Muscle layer of colon (tissue), 2 donors: ENCODE measurements around the gene DBP.
A peak's percentile ranks its signal among the peaks of the same experiment; 100 is the strongest.

Source experiments
- H3K27ac ChIP-seq: one replicate; pipeline ENCODE4 v1.7.0; 2013; ENCODE audit warnings: low read depth, mild to moderate bottlenecking, low read length, moderate library complexity
- H3K27me3 ChIP-seq, 2 donors: one replicate each; pipeline ENCODE4 v1.7.0; 2013; ENCODE audit warnings: low read length in 2 of 2, mild to moderate bottlenecking in 2 of 2; ENCODE audit not compliant: insufficient read depth in 2 of 2, control insufficient read depth in 1 of 2
- H3K36me3 ChIP-seq: one replicate; pipeline ENCODE4 v1.7.0; 2013; ENCODE audit warnings: mild to moderate bottlenecking, low read length; ENCODE audit not compliant: insufficient read depth
- H3K4me1 ChIP-seq: one replicate; pipeline ENCODE4 v1.7.0; 2013; ENCODE audit warnings: mild to moderate bottlenecking, low read length; ENCODE audit not compliant: insufficient read depth
- H3K4me3 ChIP-seq, 2 donors: one replicate each; pipeline ENCODE4 v1.7.0; 2013; ENCODE audit warnings: low read length in 2 of 2, low read depth in 1 of 2, mild to moderate bottlenecking in 1 of 2, moderate library complexity in 1 of 2
- H3K9ac ChIP-seq: one replicate; pipeline ENCODE4 v1.7.0; 2013; ENCODE audit warnings: low read length
- H3K9me3 ChIP-seq: one replicate; pipeline ENCODE4 v1.7.0; 2013; ENCODE audit warnings: mild to moderate bottlenecking, low read length
- donor health status: abdominal sarcoma.
- donor health status: Adenocarcinoma of cecum.

The DBP gene

DNA sequence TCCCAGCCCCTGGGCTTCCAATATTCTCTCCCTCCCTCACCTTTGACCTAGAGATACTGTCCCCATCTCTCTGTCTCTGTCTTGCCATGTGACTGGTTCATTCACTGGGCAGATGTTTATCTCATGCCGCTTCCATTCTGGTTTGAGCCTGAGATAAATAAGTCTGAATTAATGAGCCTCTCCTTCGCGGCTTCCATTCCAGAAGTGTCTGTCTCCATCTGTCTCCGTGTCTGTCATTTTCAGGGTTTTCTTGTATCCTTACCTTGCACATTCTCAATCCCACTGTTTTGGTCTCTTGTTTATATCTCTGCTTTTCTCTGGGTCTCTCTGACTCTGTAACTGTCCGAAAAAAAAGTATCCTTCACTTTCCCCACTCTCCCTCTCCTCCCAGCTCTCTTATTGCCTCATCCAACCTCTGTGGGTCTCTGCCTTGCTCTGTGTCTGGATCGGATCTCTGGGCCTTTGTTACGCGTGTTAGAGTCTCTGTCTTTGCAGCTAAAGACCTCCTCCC, 13.6 kb downstream of the DBP start:
- Histone ChIP-seq H3K4me3 (peak overlapping the region in 1 of 2 donors; percentile 13), H3K9me3 (no peaks in the 10 kb centered on the region), H3K9ac (peak overlapping the region; percentile 10), H3K27ac (peak overlapping the region; percentile 61), H3K4me1 (peaks cover 25% of the 10 kb centered on the region), H3K27me3 (no peaks in the 10 kb centered on the region), H3K36me3 (peaks cover 5% of the 10 kb centered on the region)

DNA sequence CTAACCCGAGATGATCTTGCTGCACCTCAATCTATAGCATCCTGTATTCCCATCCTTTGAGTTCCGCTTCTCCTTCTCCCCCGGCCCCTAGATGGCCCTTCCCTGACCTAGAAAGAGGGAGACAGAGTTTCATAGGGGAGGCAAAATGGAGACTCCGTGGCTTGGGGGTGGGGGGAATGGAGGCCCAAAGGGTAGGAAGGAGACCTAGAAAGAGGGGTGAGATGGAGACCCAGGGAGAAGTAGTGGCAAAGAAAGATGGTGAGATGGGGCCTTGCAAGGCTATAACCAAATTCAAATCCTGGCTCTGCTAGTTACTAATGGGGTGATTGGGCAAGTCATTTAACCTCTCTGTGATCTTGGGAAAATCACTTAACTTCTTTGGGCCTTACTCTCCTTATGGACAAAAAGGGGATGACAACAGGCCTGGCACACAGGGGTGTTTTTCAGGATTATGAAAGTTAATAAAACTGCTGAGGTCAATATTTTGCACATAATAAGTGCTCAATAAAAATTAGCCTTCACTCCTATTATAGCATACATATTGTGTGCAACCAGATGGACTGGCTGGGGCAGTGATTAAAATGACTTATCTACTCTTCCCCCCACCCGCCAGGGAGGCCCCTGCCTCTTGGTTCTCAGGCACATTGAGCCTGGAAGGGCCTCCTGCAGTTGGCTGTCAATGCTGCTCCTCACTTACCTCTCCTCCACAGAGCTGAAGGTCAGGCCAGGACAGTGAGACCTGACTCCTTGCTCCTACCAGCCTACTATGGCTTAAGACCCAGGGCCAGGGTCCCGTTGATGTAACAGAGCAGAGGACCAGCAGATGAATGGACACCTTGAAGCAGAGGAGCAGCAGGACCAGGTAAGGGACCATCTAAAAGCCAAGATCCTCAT, 17.2 kb downstream of the DBP start:
- H3K4me3 ChIP-seq, result peak overlapping the region; percentile 66 to 77

DNA sequence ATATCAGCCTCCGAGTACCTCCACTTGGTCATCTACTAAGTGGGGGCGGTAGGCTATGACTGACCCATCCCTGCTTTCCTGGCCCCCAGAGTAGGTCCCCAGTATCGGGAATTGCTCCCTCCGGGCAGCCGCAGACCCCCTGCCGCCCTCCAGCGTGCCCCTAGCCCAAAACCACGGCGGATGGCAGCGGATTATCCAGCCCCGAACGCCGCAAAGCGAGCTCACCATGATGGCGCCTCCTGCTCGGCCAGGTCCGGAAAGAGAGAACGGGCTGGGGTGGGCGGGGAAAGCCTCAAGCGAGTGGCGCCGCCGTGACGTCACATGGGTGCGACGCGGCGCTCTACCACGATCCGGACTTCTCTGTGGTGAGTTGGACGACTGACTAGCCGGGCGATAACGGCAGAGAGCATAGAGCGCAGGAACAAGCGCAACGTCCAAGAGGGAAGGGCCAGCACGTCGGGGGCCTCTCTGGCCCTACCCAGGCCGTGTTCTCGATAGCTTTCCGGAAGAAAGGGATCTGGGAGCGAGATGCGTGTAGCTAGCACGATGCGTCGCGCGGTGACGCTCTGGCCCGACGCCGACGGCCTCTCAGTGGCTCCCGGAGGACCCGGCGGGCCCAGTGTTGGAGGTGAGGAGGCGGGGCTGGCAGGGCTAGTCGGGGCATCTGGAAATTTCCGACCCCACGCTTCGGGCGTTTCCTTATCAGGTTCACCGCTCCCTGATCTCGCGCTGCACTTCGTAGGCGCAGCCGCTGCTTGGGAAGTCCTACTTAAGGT, 18.1 kb downstream of the DBP start, which contains the start of the genes RPL18 and SPHK2:
RPL18 (minus strand) TSS at position 263 of the 776 bp plus-strand sequence; CDS start at position 228, 35 bp downstream.
SPHK2 (plus strand) TSS at position 591 of the 776 bp plus-strand sequence. CDS start 1,009 bp downstream, outside the sequence.
- Histone ChIP-seq H3K4me1 (peaks cover 33% of the 10 kb centered on the region), H3K9ac (peak within 1 kb of the TSS; percentile 99), H3K27me3 (no peaks in the 10 kb centered on the region), H3K36me3 (peaks cover 29% of the 10 kb centered on the region), H3K9me3 (no peaks in the 10 kb centered on the region), H3K4me3 (peak within 1 kb of the TSS; percentile 75 to 83), H3K27ac (peak within 1 kb of the TSS; percentile 88)

More for the DNA sequence above, 17.2 kb downstream of the DBP start:
- Histone ChIP-seq H3K27me3 (no peaks in the 10 kb centered on the region), H3K27ac (peak overlapping the region; percentile 86), H3K36me3 (peaks cover 28% of the 10 kb centered on the region), H3K9ac (peak overlapping the region; percentile 49), H3K9me3 (no peaks in the 10 kb centered on the region), H3K4me1 (peaks cover 39% of the 10 kb centered on the region)

DNA sequence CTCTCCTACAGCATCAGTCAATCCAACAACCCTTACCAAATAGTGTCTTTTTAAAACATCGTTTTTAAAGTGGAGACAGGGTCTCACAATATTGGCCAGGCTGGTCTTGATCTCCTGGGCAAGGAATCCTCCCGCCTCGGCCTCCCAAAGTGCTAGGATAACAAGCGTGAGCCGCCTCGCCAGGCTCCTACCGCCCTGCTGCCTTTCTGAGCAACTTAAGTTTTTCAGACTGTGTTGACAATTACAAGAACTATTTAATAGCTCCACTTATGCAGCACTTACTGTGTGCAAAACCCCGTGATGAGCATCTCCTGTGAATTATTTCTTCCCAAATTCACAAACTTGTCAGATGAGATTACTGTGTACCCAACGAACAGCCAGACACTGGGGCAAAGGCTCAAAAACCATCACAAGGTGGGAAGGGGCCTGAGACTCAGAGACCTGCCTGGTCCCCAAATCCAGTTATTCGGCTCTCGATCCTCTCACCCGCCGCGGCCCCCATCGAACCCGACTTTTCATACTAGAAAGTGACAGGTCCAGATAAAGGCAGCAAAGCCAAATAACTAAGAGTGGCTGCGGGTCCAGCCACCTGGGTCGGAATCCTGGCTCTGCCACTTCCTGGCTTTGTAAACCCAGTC, 18.8 kb downstream of the DBP start:
- Histone ChIP-seq H3K27ac (peak overlapping the region; percentile 88), H3K36me3 (peaks cover 29% of the 10 kb centered on the region), H3K4me1 (peaks cover 28% of the 10 kb centered on the region), H3K9me3 (no peaks in the 10 kb centered on the region), H3K27me3 (no peaks in the 10 kb centered on the region), H3K9ac (peak overlapping the region; percentile 99), H3K4me3 (peak overlapping the region; percentile 75 to 83)

DNA sequence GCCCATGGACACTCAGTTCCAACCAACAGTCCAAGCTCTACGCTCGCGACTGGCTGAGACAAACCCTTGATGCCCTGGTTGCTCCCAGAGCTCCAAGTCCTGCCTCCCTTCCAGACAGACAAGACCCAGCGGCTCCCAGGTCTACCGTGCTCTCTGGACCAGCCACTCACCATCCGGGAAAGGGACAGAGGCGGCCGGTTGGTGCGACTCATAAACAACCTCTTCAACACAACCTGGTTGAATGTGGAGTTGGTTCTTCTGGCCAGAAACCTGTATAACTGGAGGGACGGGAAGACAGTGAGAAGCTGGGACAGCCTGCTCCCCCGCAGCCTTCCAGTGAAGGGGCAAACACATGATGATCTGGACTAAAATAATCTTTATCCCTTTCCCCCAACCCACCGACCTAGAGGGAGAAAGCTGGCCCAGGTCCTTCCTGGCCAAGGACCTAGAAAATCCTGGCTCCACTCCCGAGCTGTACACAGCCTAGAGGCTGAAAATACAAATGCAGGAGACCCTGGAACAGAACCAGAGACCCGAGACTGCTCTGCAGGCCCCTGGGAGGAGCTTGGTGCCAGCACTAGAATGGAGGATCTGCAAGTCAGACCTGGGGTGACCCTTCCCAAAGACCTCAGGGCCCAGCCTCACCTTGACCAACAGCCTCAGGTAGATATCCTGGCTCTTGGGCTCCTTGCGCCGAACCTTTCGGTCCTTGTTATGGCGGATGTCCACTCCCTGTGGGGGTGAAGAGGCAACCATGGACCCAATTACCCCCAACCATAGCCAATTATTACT, 19.8 kb downstream of the DBP start:
- H3K27me3 ChIP-seq, result no peaks in the 10 kb centered on the region
- H3K4me1 ChIP-seq, result peaks cover 23% of the 10 kb centered on the region
- peaks cover 29% of the 10 kb centered on the region for H3K36me3 ChIP-seq
- H3K9ac ChIP-seq, result peak overlapping the region; percentile 99
- H3K27ac ChIP-seq, result peak overlapping the region; percentile 88
- H3K4me3 ChIP-seq, result peak overlapping the region; percentile 75 to 83
- no peaks in the 10 kb centered on the region for H3K9me3 ChIP-seq

DNA sequence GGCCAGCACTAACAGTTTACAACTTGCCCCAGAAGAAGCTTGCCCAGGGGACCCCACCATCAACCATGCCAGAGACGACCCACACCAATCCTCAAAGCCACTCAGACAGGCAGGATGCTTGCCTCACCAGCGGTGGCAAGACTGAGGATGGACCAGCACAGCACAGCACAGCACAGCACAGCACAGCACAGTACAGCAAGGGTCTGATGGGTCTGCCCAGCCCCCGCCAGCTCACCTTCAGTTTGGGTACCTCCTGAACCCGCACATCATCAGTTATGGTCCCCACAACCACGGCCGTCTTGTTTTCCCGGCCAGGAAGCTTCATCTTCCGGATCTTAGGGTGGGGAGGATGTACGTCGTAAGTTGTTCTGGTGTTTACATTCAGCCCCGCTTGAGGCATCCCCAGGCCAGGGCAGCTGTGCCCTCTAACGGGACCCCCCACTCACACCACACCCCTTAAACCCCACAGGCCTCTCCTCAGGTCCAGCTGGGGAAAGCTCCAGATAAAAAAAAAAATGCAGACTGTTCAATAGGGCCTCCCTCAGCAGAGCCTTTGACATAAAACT, 20.6 kb downstream of the DBP start:
- Histone ChIP-seq H3K4me1 (peaks cover 23% of the 10 kb centered on the region), H3K27ac (no peak overlapping the region), H3K36me3 (peaks cover 29% of the 10 kb centered on the region), H3K9ac (no peak overlapping the region), H3K27me3 (no peaks in the 10 kb centered on the region), H3K4me3 (no peak overlapping the region), H3K9me3 (no peaks in the 10 kb centered on the region)

DNA sequence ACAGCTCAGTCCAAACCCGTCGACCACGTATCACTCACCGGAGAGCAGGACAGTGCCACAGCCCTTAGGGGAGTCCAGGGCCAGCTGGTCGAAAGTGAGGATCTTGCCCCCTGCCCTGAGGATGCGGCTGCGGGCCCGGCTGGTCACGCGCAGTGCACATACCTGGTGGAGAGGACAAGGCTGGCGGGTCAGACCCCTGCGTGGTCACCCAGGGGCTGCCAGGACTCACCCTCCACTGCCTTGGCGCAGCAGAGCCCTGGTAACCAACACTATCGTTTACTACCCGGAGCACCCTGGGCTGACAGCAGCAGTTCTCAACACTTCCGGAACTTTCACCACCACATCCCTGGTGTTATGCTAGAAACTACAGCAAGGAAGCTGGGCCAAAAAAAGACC, 21.1 kb downstream of the DBP start:
- H3K9ac ChIP-seq, result no peak overlapping the region
- no peak overlapping the region for H3K27ac ChIP-seq
- peaks cover 29% of the 10 kb centered on the region for H3K36me3 ChIP-seq
- H3K4me3 ChIP-seq, result no peak overlapping the region
- H3K9me3 ChIP-seq, result no peaks in the 10 kb centered on the region
- no peaks in the 10 kb centered on the region for H3K27me3 ChIP-seq
- peaks cover 23% of the 10 kb centered on the region for H3K4me1 ChIP-seq

DNA sequence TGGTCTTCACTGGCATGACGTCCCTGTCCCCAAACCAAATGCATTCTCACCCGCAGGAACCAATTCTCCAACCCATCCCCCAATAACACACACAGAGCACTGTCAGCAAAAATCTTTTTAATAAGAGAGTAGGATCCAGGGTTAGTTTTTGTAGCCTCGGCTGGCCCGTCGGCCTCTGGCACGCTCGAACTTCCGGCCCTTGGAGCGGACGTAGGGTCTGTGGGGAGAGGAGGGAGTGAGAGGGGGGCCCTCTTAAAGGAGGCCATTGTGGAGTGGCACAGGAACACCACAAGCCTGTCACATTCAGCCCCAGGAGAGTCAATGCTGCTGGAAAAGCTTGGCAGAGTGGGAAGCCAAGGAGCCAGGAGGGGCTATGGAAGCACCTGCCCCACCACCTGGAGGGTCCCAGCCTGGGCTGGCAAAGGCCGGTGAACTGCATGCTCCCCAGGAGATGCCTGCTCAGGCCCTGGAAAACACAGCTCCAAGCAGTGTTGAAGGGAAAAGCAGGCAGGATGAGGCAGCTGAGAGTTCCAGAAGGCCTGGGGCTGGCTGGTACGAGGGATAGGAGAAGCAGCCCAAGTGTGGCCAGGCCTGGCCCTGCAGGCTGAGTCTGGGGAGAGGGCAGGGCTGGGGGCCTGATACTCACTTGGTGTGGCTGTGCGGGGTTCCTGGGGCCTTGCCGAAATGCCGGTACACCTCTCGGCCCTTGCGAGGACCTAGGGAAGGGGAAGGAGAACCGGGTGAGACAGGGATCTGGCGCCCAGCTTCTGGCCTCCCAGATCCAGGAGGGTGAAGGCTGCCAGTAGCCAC, 21.7 kb downstream of the DBP start:
- Histone ChIP-seq H3K27ac (no peak overlapping the region), H3K9ac (no peak overlapping the region), H3K4me1 (peaks cover 23% of the 10 kb centered on the region), H3K4me3 (no peak overlapping the region), H3K36me3 (peaks cover 29% of the 10 kb centered on the region), H3K9me3 (no peaks in the 10 kb centered on the region), H3K27me3 (no peaks in the 10 kb centered on the region)

DNA sequence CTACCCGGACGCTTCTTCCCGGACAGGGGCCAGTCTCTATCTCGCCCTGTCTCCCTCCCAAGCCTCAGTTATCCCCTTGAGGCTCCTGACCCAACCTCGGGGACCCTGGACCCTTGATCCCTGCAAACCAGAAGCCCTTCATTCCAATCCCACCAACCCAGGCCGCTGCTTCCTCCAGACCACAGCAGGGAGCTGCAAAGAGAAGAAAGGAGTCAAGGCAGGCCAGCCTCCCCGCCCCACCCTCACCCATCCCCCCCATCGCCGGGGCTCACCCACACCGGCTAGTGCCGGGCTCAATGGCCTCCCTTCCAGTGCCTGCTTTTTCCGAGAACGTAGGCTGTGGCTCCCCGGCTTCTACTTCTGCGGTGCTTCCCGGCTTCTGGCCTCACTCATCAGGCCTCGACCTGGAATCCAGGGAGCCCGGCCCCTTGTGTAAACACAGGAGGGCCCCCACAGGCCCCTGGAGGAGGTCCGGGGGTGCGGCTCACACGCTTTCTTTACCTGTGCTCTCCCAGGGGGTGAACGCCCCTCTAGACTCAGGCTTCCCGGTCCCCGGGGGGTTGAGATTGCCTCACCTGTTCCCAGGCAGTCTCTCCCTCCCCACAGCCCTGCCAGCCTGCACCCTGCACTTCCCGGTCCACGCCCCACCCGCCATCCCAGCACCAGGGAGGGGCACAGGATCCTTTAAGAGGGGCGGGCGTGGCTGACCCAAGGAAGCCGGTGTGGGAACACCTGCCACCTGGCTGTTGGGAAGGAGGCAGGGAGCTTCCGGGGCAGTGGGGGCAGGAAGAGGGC, 22.5 kb downstream of the DBP start, which contains the start of gene FAM83E:
FAM83E (minus strand) TSS at position 641 of the 795 bp plus-strand sequence. CDS start 1,704 bp downstream, outside the sequence.
- Histone ChIP-seq H3K27ac (no peak within 1 kb of the TSS), H3K9me3 (no peaks in the 10 kb centered on the region), H3K4me3 (no peak within 1 kb of the TSS), H3K27me3 (no peaks in the 10 kb centered on the region), H3K4me1 (peaks cover 21% of the 10 kb centered on the region), H3K36me3 (peaks cover 29% of the 10 kb centered on the region), H3K9ac (no peak within 1 kb of the TSS)
